ENCODE measurements around the gene TNF.

GRCh38 chr6:31614075-31614619, 38.8 kb downstream of the TNF start:
- TF ChIP-seq POLR2A (IDR thresholded peaks at IDR 0.05; ENCODE audit: low read length): no peak
- TF ChIP-seq GATA1 (IDR thresholded peaks at IDR 0.05; ENCODE audit: low read depth, low read length): no peak

All from erythroblast (primary cell).